Measurements from ENCODE around the gene CR1L. TPM values are rescaled to one million over a fixed set of nuclear protein-coding genes. Genes with fewer than 3 reads are reported as not detected.
"Not testable (repeated sequence)": the region's sequence is repeated elsewhere in the genome, so short reads cannot be mapped to it uniquely, and the experiment has no call there.

Gene CR1L
- total and polyA plus RNA-seq, 2 experiments from 2014 or later, result 5.8 to 21.4 TPM

GRCh38 chr1:207770514-207770913, 125.6 kb downstream of the CR1L start:
- H3K27me3 ChIP-seq (ENCODE audit: insufficient read depth); H2AFZ ChIP-seq; H3K9me2 ChIP-seq (ENCODE audit: insufficient read depth); ATAC-seq; H3F3A ChIP-seq (replicated peaks; ENCODE audit: low read depth); H3K4me1 Mint-ChIP-seq; H3K27me3 Mint-ChIP-seq (ENCODE audit: insufficient read depth, low read depth, poor library complexity); H3K4me3 ChIP-seq; H3K27ac Mint-ChIP-seq; H3K4me2 ChIP-seq; DNase-seq (ENCODE audit: low spot score); H3K4me1 ChIP-seq (ENCODE audit: insufficient read depth); H3K27ac ChIP-seq (ENCODE audit: low read depth); H3K4me3 Mint-ChIP-seq: not testable (repeated sequence)
- Mint-ChIP-seq H3K9me3 (peaks cover 27% of the 10 kb centered on the region), H3K36me3 (ENCODE audit: low read depth) (peaks cover 98% of the 10 kb centered on the region)
- peaks cover 98% of the 10 kb centered on the region for H3K79me2 ChIP-seq (replicated peaks; ENCODE audit: insufficient read depth)
- H4K20me1 ChIP-seq (replicated peaks; ENCODE audit: insufficient read depth), result peaks cover 34% of the 10 kb centered on the region
- H3K36me3 ChIP-seq (ENCODE audit: insufficient read depth), result peaks cover 53% of the 10 kb centered on the region

Small RNA genes lying within 50 kb of the gene (small RNA-seq; reads per million reads assigned to genes)
- not detected for gene RNA5SP534 (ENCODE audit: low replicate concordance)

Other genes starting within 250 kb of the CR1L start
- gene CR2, start 190.8 kb upstream of the CR1L start, total RNA-seq (2014; rRNA removed; shearing (Covaris generic)), result 4.4 and 5.4 TPM in 2 replicates
- 2.7 and 2.8 TPM in 2 replicates for gene CR2, start 190.8 kb upstream of the CR1L start, polyA plus RNA-seq (2016; fragmentation: Nextera tagmentation; extraction: Ambion mirVana)
- gene CR1, start 149.0 kb upstream of the CR1L start, total RNA-seq (2014; rRNA removed; shearing (Covaris generic)), result 0.70 and 0.76 TPM in 2 replicates
- 0.64 and 0.65 TPM in 2 replicates for gene CR1, start 149.0 kb upstream of the CR1L start, polyA plus RNA-seq (2016; fragmentation: Nextera tagmentation; extraction: Ambion mirVana)
- gene CD46, start 106.9 kb downstream of the CR1L start, total RNA-seq (2014; rRNA removed; shearing (Covaris generic)), result 173 and 199 TPM in 2 replicates
- 173 and 209 TPM in 2 replicates for gene CD46, start 106.9 kb downstream of the CR1L start, polyA plus RNA-seq (2016; fragmentation: Nextera tagmentation; extraction: Ambion mirVana)